H1 (cell line): ENCODE results near the gene E2F1. TPM values are rescaled to one million over a fixed set of nuclear protein-coding genes. Genes with fewer than 3 reads are reported as not detected.

Experiments
- CTCF ChIA-PET: fragments of 300-600 bp; sonication (Branson Sonifier 250); formaldehyde crosslinking; loops from one replicate; lab custom pipeline; 2021; ENCODE audit not compliant: partially characterized antibody; lab: Charles Lee
- POLR2A ChIA-PET: fragments of 300-600 bp; sonication (Branson Sonifier 250); formaldehyde crosslinking; loops from one replicate; lab custom pipeline; 2021; ENCODE audit warnings: inconsistent platforms; ENCODE audit not compliant: partially characterized antibody; lab: Charles Lee
- DNase-seq, 2 experiments: peaks; one replicate each; pipeline versions ENCODE4 v3.0.0 to v3.0.0-alpha.2; 2010 to 2022; ENCODE audit warnings: low spot score in 2 of 2, low read depth in 1 of 2, mixed read lengths in 1 of 2
- FAIRE-seq: peaks from 2 replicates; lab custom pipeline; 2011; peaks lifted over from hg19 to GRCh38; lab: Jason Lieb, UNC
- H2AFZ ChIP-seq: 2 replicates; pipeline ENCODE4 v1.8.1; 2012; ENCODE audit warnings: low read length, inconsistent platforms
- H2AK5ac ChIP-seq: 2 replicates; pipeline ENCODE4 v1.6.1; 2013; ENCODE audit warnings: low read depth, low read length
- H2BK120ac ChIP-seq: replicated peaks from 2 replicates; pipeline ENCODE3; 2013; ENCODE audit warnings: low read depth, low read length, inconsistent platforms
- H2BK12ac ChIP-seq: 2 replicates; pipeline ENCODE4 v1.6.1; 2013; ENCODE audit warnings: low read depth, low read length
- H2BK15ac ChIP-seq: 2 replicates; pipeline ENCODE4 v1.6.1; 2013; ENCODE audit warnings: low read length
- H2BK20ac ChIP-seq: 2 replicates; pipeline ENCODE4 v1.6.1; 2013; ENCODE audit warnings: low read length
- H2BK5ac ChIP-seq: 2 replicates; pipeline ENCODE4 v1.6.1; 2013; ENCODE audit warnings: low read depth, low read length
- H3K14ac ChIP-seq: 2 replicates; pipeline ENCODE4 v1.6.1; 2013; ENCODE audit warnings: inconsistent platforms; ENCODE audit not compliant: insufficient read length
- H3K18ac ChIP-seq: 2 replicates; pipeline ENCODE4 v1.6.1; 2013; ENCODE audit warnings: low read length; ENCODE audit errors: extremely low read depth
- H3K23ac ChIP-seq: 2 replicates; pipeline ENCODE4 v1.6.1; 2013; ENCODE audit warnings: inconsistent platforms; ENCODE audit not compliant: insufficient read length
- H3K23me2 ChIP-seq: 2 replicates; pipeline ENCODE4 v1.6.1; 2013; ENCODE audit warnings: low read depth, low read length
- H3K27ac ChIP-seq: 2 replicates; pipeline ENCODE4 v1.6.1; 2011; ENCODE audit warnings: low read depth, low read length, inconsistent platforms
- H3K27me3 ChIP-seq, 4 experiments: replicated peaks in 1 of 4; 1 replicate in 1 of 4; 2 replicates in 3 of 4; pipeline versions ENCODE4 v1.6.1 to v1.8.1; 2011 to 2013; ENCODE audit warnings: low read length in 3 of 4, mild to moderate bottlenecking in 3 of 4, inconsistent platforms in 2 of 4, mixed read lengths in 2 of 4, moderate library complexity in 1 of 4; ENCODE audit not compliant: control insufficient read depth in 3 of 4, insufficient read depth in 3 of 4; ENCODE audit errors: extremely low read depth in 1 of 4
- H3K36me3 ChIP-seq, 4 experiments: 2 replicates each; pipeline versions ENCODE4 v1.6.1 to v1.8.1; 2011 to 2013; ENCODE audit warnings: mild to moderate bottlenecking in 4 of 4, low read length in 3 of 4, moderate library complexity in 2 of 4, control low read depth in 1 of 4, inconsistent platforms in 1 of 4; ENCODE audit not compliant: insufficient read depth in 4 of 4, control insufficient read depth in 2 of 4
- H3K4ac ChIP-seq: replicated peaks from 2 replicates; pipeline ENCODE3; 2013; ENCODE audit warnings: low read length, low read depth, mixed read lengths, inconsistent platforms; ENCODE audit not compliant: insufficient read length
- H3K4me1 ChIP-seq, 4 experiments: replicated peaks in 1 of 4; 1 replicate in 1 of 4; 2 replicates in 3 of 4; pipeline versions ENCODE4 v1.6.1 to v1.8.1; 2011 to 2013; ENCODE audit warnings: low read length in 3 of 4, inconsistent platforms in 2 of 4, mixed read lengths in 1 of 4; ENCODE audit not compliant: insufficient read depth in 4 of 4, control insufficient read depth in 3 of 4
- H3K4me2 ChIP-seq, 2 experiments: 2 replicates each; pipeline versions ENCODE4 v1.6.1 to v1.8.1; 2011 to 2013; ENCODE audit warnings: low read depth in 2 of 2, low read length in 2 of 2, control low read depth in 1 of 2, inconsistent platforms in 1 of 2, mild to moderate bottlenecking in 1 of 2; ENCODE audit not compliant: insufficient read depth in 1 of 2
- H3K4me3 ChIP-seq, 4 experiments: fragments of 200-600, 300-600 bp in 1 of 4; sonication (generic), shearing (Covaris generic), sonication (Bioruptor Twin) in 1 of 4; 2 replicates each; pipeline versions ENCODE4 v1.5.1 to v1.8.1; 2011 to 2016; ENCODE audit warnings: low read length in 4 of 4, low read depth in 3 of 4, control low read depth in 2 of 4, inconsistent platforms in 2 of 4, mild to moderate bottlenecking in 2 of 4, mixed read lengths in 1 of 4, moderate library complexity in 1 of 4; ENCODE audit not compliant: insufficient read depth in 2 of 4; ENCODE audit errors: extremely low read depth in 1 of 4
- H3K56ac ChIP-seq: replicated peaks from 2 replicates; pipeline ENCODE3; 2013; ENCODE audit warnings: low read depth, mild to moderate bottlenecking, mixed read lengths, low read length, inconsistent platforms; ENCODE audit not compliant: insufficient read length
- H3K79me1 ChIP-seq: 2 replicates; pipeline ENCODE4 v1.6.1; 2013; ENCODE audit warnings: low read depth, low read length, control low read depth
- H3K79me2 ChIP-seq, 2 experiments: 2 replicates each; pipeline versions ENCODE4 v1.6.1 to v1.8.1; 2012 to 2013; ENCODE audit warnings: low read length in 2 of 2, mild to moderate bottlenecking in 2 of 2, inconsistent platforms in 1 of 2; ENCODE audit not compliant: insufficient read depth in 2 of 2, control insufficient read depth in 1 of 2
- H3K9ac ChIP-seq, 4 experiments: replicated peaks in 1 of 4; 1 replicate in 1 of 4; 2 replicates in 3 of 4; pipeline versions ENCODE4 v1.6.1 to v1.8.1; 2011 to 2013; ENCODE audit warnings: low read depth in 3 of 4, low read length in 3 of 4, control low read depth in 2 of 4, mild to moderate bottlenecking in 2 of 4, moderate library complexity in 2 of 4, inconsistent platforms in 1 of 4; ENCODE audit errors: extremely low read depth in 1 of 4
- H3K9me3 ChIP-seq, 2 experiments: 2 replicates each; pipeline versions ENCODE4 v1.6.1 to v1.8.1; 2012 to 2013; ENCODE audit warnings: mild to moderate bottlenecking in 2 of 2, moderate library complexity in 2 of 2, control low read depth in 1 of 2, inconsistent platforms in 1 of 2, low read depth in 1 of 2, low read length in 1 of 2, mixed read lengths in 1 of 2; ENCODE audit not compliant: insufficient read depth in 2 of 2
- H4K20me1 ChIP-seq, 2 experiments: replicated peaks in 1 of 2; 2 replicates each; pipeline versions ENCODE3 to v1.8.1; 2011 to 2013; ENCODE audit warnings: inconsistent platforms in 2 of 2, low read length in 2 of 2, mild to moderate bottlenecking in 1 of 2; ENCODE audit not compliant: insufficient read depth in 2 of 2, control insufficient read depth in 1 of 2
- H4K5ac ChIP-seq: 2 replicates; pipeline ENCODE4 v1.6.1; 2013; ENCODE audit warnings: low read length, low read depth, mixed read lengths, inconsistent platforms; ENCODE audit not compliant: insufficient read length
- H4K8ac ChIP-seq: 2 replicates; pipeline ENCODE4 v1.8.0; 2013; ENCODE audit warnings: mild to moderate bottlenecking, moderate library complexity, low read length, inconsistent platforms; ENCODE audit not compliant: insufficient read depth; ENCODE audit errors: extremely low read depth
- H4K91ac ChIP-seq: replicated peaks from 2 replicates; pipeline ENCODE3; 2013; ENCODE audit warnings: low read length, mixed read lengths, inconsistent platforms; ENCODE audit not compliant: insufficient read length
- CBX5 ChIP-seq: fragments of 300-800, 300-1000 bp; sonication (generic); IDR thresholded peaks from 2 replicates; pipeline ENCODE4 v1.7.1; 2016; ENCODE audit warnings: antibody characterized with exemption, low read length, low read depth
- EP300 ChIP-seq, 2 experiments: IDR thresholded peaks; 1 replicate in 1 of 2; 2 replicates in 1 of 2; pipeline ENCODE4 v1.6.1; 2011 to 2012; ENCODE audit warnings: low read depth in 2 of 2, low read length in 2 of 2, mild to moderate bottlenecking in 2 of 2, borderline replicate concordance in 1 of 2, inconsistent platforms in 1 of 2, moderate library complexity in 1 of 2
- JUN ChIP-seq: IDR thresholded peaks from 2 replicates; pipeline ENCODE4 v1.6.1; 2011; ENCODE audit warnings: low read depth, mild to moderate bottlenecking, improper control_type of control experiment, low read length
- WGBS, 2 experiments: shearing (Covaris generic) in 1 of 2; methylation state at CpG; one replicate each; pipeline versions ENCODE4 v1.1.6 to v1.1.7; 2013 to 2015; ENCODE audit warnings: low lambda C conversion rate in 2 of 2, mixed read lengths in 2 of 2, inconsistent platforms in 1 of 2, low coverage in 1 of 2, missing lambda C conversion rate in 1 of 2; ENCODE audit not compliant: insufficient replicate concordance in 2 of 2, insufficient coverage in 1 of 2, insufficient read length in 1 of 2; ENCODE audit errors: extremely low coverage in 1 of 2, missing lambda C conversion rate in 1 of 2; 5-methylcytosine and 5-hydroxymethylcytosine counted together
- polyA plus RNA-seq, 7 experiments: library from polyadenylated mRNA; depleted of rRNA in 3 of 7; stranded (reverse) in 5 of 7; unstranded in 2 of 7; fragments of >200 nt in 5 of 7; fragments of 200-250 nt in 2 of 7; gene quantifications; 1 replicate in 5 of 7; 2 replicates in 1 of 7; 4 replicates in 1 of 7; pipeline versions ENCODE4 v1.2.1 to v1.2.3, GENCODE V29; 2011 to 2013; ENCODE audit warnings: missing spikeins in 2 of 7, mixed read lengths in 2 of 7
- total RNA-seq: library from RNA; stranded (reverse); fragmentation: NEBNext Ultra II Directional; extraction: Animal tissue kit (Norgen Biotek cat#: 25700); gene quantifications from 2 replicates; pipeline ENCODE4 v1.2.1, GENCODE V29; 2021

Gene E2F1
- total and polyA plus RNA-seq, 2 of the 8 experiments (the other 6 are each of a cell fraction or from before 2014, with no cell fraction given) = 33.4 to 35.8 TPM

DNA sequence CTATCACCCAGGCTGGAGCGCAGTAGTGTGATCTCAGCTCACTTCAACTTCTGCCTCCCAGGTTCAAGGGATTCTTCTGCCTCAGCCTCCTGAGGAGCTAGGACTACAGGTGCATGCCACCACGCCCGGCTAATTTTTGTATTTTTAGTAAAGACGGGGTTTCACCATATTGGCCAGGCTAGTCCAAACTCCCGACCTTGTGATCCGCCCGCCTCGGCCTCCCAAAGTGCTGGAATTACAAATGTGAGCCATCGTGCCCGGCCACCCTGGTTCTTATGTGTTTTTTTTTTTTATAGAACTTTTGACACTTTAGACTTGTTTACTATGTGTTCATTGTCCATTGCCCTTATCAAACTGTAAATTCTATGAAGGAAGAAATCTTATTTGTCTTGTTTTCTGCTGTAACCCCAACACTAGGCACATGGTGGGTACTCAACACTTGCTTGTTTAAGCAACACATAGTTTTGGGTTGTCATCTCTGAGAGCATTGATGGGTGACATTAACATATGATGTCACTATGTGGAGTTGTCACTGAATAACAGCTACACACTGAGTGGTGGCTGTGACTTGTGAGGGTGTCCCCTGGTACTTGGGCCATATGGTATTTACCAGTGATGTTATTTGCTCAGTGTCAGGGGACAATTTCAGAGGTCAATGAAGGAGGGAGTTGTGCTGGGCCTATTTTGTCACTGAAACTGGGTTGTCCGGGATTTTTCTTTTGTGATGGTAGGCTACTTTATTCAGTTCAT, 35.4 kb upstream of the E2F1 start:
- TF ChIP-seq CBX5 = no peak
- no peak for TF ChIP-seq JUN
- TF ChIP-seq EP300 (IDR thresholded peaks at IDR 0.05; ENCODE audit: borderline replicate concordance in 1 of 2, low read depth in 2 of 2, low read length in 2 of 2) = no peak
- TF ChIP-seq, all 59 proteins: peak for 0
- H3K18ac ChIP-seq = no peak overlapping the region
- H4K91ac ChIP-seq = no peak overlapping the region
- ChIA-PET POLR2A (interaction anchor here (0.8 kb wide), 1 partner anchor 86 kb away, joined by 3 read pairs; no protein-coding TSS in a partner anchor), CTCF (interaction anchor here (0.6 to 1.1 kb wide), 3 partner anchors 36 to 302 kb away, joined by 3 to 4 read pairs (median 3); no protein-coding TSS in a partner anchor)
- DNase-seq = no peak
- no peaks in the 10 kb centered on the region for H3K9me3 ChIP-seq
- no peak overlapping the region for H2BK12ac ChIP-seq
- H3K4me2 ChIP-seq = no peak overlapping the region; a peak in 1 of 4 replicates
- no peak overlapping the region for H2BK15ac ChIP-seq
- no peak overlapping the region for H4K5ac ChIP-seq
- no peak overlapping the region for H3K27ac ChIP-seq
- H2BK20ac ChIP-seq = no peak overlapping the region
- no peaks in the 10 kb centered on the region for H3K27me3 ChIP-seq
- no peaks in the 10 kb centered on the region for H3K36me3 ChIP-seq
- no peaks in the 10 kb centered on the region; a peak in 1 of 7 replicates for H3K4me1 ChIP-seq
- no peak overlapping the region for H2AFZ ChIP-seq
- H3K14ac ChIP-seq = no peak overlapping the region
- no peak overlapping the region for H4K8ac ChIP-seq
- H2BK120ac ChIP-seq = no peak overlapping the region
- H3K56ac ChIP-seq = no peak overlapping the region
- no peak overlapping the region for H2AK5ac ChIP-seq
- no peak for FAIRE-seq
- peaks cover 6% of the 10 kb centered on the region for H3K23me2 ChIP-seq
- H3K4me3 ChIP-seq = no peak overlapping the region
- H4K20me1 ChIP-seq = no peaks in the 10 kb centered on the region
- no peak overlapping the region; the same call in 1 of the 2 replicates for H2BK5ac ChIP-seq
- no peak overlapping the region for H3K23ac ChIP-seq
- H3K9ac ChIP-seq = no peak overlapping the region
- 93% methylated on average over 11 of the region's 11 CpGs; no CpG with 5 or more reads in 1 of the 2 experiments for whole genome bisulfite sequencing, 2 experiments
- no peaks in the 10 kb centered on the region for H3K79me1 ChIP-seq
- no peak overlapping the region for H3K4ac ChIP-seq
- H3K79me2 ChIP-seq = no peaks in the 10 kb centered on the region
